ENCODE measurements around the gene ARHGAP18. TPM values are rescaled to one million over a fixed set of nuclear protein-coding genes. Genes with fewer than 3 reads are reported as not detected.
"Not testable (repeated sequence)": the region's sequence is repeated elsewhere in the genome, so short reads cannot be mapped to it uniquely, and the experiment has no call there.

ARHGAP18 gene
- total RNA-seq, 1 donor from 2014 or later = 13.3 TPM

GRCh38 chr6:129577691-129578090 lies 132.3 kb downstream of the ARHGAP18 start:
- no peak for DNase-seq (ENCODE audit: extremely low spot score, unreplicated experiment)
- H3K36me3 Mint-ChIP-seq (ENCODE audit: unreplicated experiment) = peaks cover 13% of the 10 kb centered on the region
- peaks cover 3% of the 10 kb centered on the region for H3K4me1 Mint-ChIP-seq (ENCODE audit: unreplicated experiment)
- TF ChIP-seq CTCF (IDR thresholded peaks at IDR 0.05) = no peak
- no peaks in the 10 kb centered on the region for H3K27me3 Mint-ChIP-seq (ENCODE audit: unreplicated experiment)
- H3K9me3 Mint-ChIP-seq (ENCODE audit: unreplicated experiment) = no peaks in the 10 kb centered on the region
- no peak overlapping the region for H3K4me3 Mint-ChIP-seq (ENCODE audit: unreplicated experiment)
- peak overlapping the region; percentile 19 for H3K27ac Mint-ChIP-seq (ENCODE audit: unreplicated experiment)

- H3K4me3 Mint-ChIP-seq (ENCODE audit: unreplicated experiment) = no peak overlapping the region
- H3K27ac Mint-ChIP-seq (ENCODE audit: unreplicated experiment) = no peak overlapping the region
- peaks cover 19% of the 10 kb centered on the region for H3K36me3 Mint-ChIP-seq (ENCODE audit: unreplicated experiment)
- peaks cover 3% of the 10 kb centered on the region for H3K4me1 Mint-ChIP-seq (ENCODE audit: unreplicated experiment)
- H3K9me3 Mint-ChIP-seq (ENCODE audit: unreplicated experiment) = peaks cover 8% of the 10 kb centered on the region
- no peaks in the 10 kb centered on the region for H3K27me3 Mint-ChIP-seq (ENCODE audit: unreplicated experiment)
- no peak for DNase-seq (ENCODE audit: extremely low spot score, unreplicated experiment)
- no peak for TF ChIP-seq CTCF (IDR thresholded peaks at IDR 0.05)
These were observed 133.5 kb downstream of the ARHGAP18 start for GRCh38 chr6:129576456-129576855.

DNA sequence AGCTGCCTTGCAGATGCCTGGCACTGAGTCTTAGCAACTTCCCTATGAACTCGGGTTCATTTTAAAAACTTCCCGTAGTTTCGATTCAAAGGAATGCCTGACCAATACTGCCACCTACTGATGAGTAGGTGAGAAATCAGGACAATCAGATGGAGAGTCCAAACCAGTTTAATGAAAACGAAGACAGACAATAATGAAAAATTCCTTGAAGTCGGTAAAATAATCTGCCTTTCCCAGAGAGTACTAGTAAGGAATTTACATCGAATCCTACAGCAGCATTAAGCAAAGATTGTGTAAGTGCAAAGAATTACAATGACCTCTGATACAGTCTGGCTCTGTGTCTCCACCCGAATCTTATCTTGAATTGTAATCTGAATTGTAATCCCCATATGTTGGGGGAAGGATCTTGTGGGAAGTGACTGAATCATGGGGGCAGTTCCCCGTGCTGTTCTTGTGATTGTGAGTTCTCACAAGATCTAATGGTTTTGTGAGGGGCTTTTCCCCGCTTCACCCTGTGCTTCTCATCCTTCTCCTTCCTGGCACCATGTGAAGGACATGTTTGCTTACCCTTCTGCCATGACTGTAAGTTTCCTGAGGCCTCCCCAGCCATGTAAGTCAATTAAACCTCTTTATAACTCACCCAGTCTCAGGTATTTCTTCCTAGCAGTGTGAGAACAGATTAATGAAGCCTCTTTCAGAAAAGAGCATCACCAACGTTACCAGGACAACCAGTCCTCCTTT lies 134.4 kb downstream of the ARHGAP18 start:
- DNase-seq (ENCODE audit: extremely low spot score, unreplicated experiment) = no peak
- TF ChIP-seq CTCF (IDR thresholded peaks at IDR 0.05) = peak; percentile 87
- no peaks in the 10 kb centered on the region for H3K27me3 Mint-ChIP-seq (ENCODE audit: unreplicated experiment)
- H3K27ac Mint-ChIP-seq (ENCODE audit: unreplicated experiment) = peak overlapping the region; percentile 43
- peaks cover 22% of the 10 kb centered on the region for H3K36me3 Mint-ChIP-seq (ENCODE audit: unreplicated experiment)
- H3K4me1 Mint-ChIP-seq (ENCODE audit: unreplicated experiment) = peaks cover 3% of the 10 kb centered on the region
- peaks cover 8% of the 10 kb centered on the region for H3K9me3 Mint-ChIP-seq (ENCODE audit: unreplicated experiment)
- peak overlapping the region; percentile 49 for H3K4me3 Mint-ChIP-seq (ENCODE audit: unreplicated experiment)

- Mint-ChIP-seq H3K9me3 (ENCODE audit: unreplicated experiment) (peaks cover 12% of the 10 kb centered on the region), H3K36me3 (ENCODE audit: unreplicated experiment) (peaks cover 23% of the 10 kb centered on the region)
- not testable (repeated sequence) for H3K27ac Mint-ChIP-seq (ENCODE audit: unreplicated experiment); H3K4me3 Mint-ChIP-seq (ENCODE audit: unreplicated experiment); H3K4me1 Mint-ChIP-seq (ENCODE audit: unreplicated experiment); DNase-seq (ENCODE audit: extremely low spot score, unreplicated experiment); H3K27me3 Mint-ChIP-seq (ENCODE audit: unreplicated experiment)
These were observed 135.4 kb downstream of the ARHGAP18 start for GRCh38 chr6:129574605-129575004.

DNA sequence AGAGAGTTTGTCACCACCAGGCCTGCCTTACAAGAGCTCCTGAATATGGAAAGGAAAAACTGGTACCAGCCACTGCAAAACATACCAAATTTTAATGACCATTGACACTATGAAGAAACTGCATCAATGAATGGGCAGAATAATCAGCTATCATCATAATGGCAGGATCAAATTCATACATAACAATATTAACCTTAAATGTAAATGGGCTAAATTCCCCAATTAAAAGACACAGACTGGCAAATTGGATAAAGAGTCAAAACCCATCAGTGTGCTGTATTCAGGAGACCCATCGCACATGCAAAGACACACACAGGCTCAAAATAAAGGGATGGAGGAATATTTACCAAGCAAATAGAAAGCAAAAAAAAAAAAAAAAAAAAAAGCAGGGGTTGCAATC lies 139.0 kb downstream of the ARHGAP18 start:
- H3K4me1 Mint-ChIP-seq (ENCODE audit: unreplicated experiment) = not testable (repeated sequence)

GRCh38 chr6:129568015-129568414 lies 142.0 kb downstream of the ARHGAP18 start:
- no peak overlapping the region for H3K4me3 Mint-ChIP-seq (ENCODE audit: unreplicated experiment)
- peaks cover 12% of the 10 kb centered on the region for H3K9me3 Mint-ChIP-seq (ENCODE audit: unreplicated experiment)
- no peak for TF ChIP-seq CTCF (IDR thresholded peaks at IDR 0.05)
- H3K36me3 Mint-ChIP-seq (ENCODE audit: unreplicated experiment) = peaks cover 17% of the 10 kb centered on the region
- no peak for DNase-seq (ENCODE audit: extremely low spot score, unreplicated experiment)
- H3K27ac Mint-ChIP-seq (ENCODE audit: unreplicated experiment) = no peak overlapping the region
- H3K27me3 Mint-ChIP-seq (ENCODE audit: unreplicated experiment) = no peaks in the 10 kb centered on the region
- no peaks in the 10 kb centered on the region for H3K4me1 Mint-ChIP-seq (ENCODE audit: unreplicated experiment)

More for the DNA sequence above, 139.0 kb downstream of the ARHGAP18 start:
- Mint-ChIP-seq H3K36me3 (ENCODE audit: unreplicated experiment) (peaks cover 20% of the 10 kb centered on the region), H3K9me3 (ENCODE audit: unreplicated experiment) (peaks cover 12% of the 10 kb centered on the region)
- not testable (repeated sequence) for H3K27me3 Mint-ChIP-seq (ENCODE audit: unreplicated experiment); H3K27ac Mint-ChIP-seq (ENCODE audit: unreplicated experiment); DNase-seq (ENCODE audit: extremely low spot score, unreplicated experiment); H3K4me3 Mint-ChIP-seq (ENCODE audit: unreplicated experiment)
